ENCODE results near the gene SUCLA2. TPM values are rescaled to one million over a fixed set of nuclear protein-coding genes. Genes with fewer than 3 reads are reported as not detected.

The SUCLA2 gene
- polyA plus RNA-seq, 3 donors, result 15.0 to 37.2 (median 34.3) TPM

DNA sequence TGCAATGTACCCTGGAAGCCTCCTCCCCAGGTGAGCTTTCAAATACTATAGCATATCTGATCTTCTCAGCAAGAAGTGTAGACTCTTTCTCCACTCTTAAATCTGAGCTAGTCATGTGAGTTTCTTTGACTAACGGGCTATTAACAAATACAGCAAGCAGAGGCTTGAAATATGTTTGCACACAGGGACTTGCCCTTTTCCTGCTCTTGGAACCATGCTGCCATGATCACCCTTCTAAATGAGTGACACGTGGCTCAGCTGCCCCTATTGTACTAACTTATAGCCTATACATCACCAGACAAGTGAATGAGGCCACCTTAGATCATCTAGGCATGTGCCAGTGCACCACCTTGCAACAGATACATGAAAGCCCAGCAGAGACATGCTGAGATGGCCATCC lies 13.3 kb upstream of the SUCLA2 start:
- peaks cover 0 to 5% of the 10 kb centered on the region in 2 donors for H3K9me3 ChIP-seq (replicated peaks in 1 of 2; ENCODE audit: control insufficient read depth in 1 of 2, insufficient read depth in 1 of 2, low read length in 2 of 2)
- no peak overlapping the region for H3K27ac ChIP-seq (ENCODE audit: low read depth in 1 of 2, low read length in 2 of 2)
- H3K27me3 ChIP-seq (ENCODE audit: control insufficient read depth in 2 of 2, insufficient read depth in 2 of 2, low read length in 2 of 2), result no peaks in the 10 kb centered on the region
- Mint-ChIP-seq H3K27me3 (ENCODE audit: low read depth in 3 of 3) (no peaks in the 10 kb centered on the region), H3K27ac (no peak overlapping the region), H3K9me3 (peaks cover 4 to 17% (median 13%) of the 10 kb centered on the region in 7 donors), H3K4me1 (peaks cover 3% of the 10 kb centered on the region), H3K4me3 (no peak overlapping the region), H3K36me3 (peaks cover 21 to 23% of the 10 kb centered on the region in 2 donors)
- no peak for DNase-seq
- H2AFZ ChIP-seq (ENCODE audit: insufficient read depth, low read depth, low read length, poor library complexity, severe bottlenecking), result no peak overlapping the region
- peaks cover 0 to 10% of the 10 kb centered on the region in 2 donors for H3K36me3 ChIP-seq (replicated peaks in 1 of 2; ENCODE audit: control insufficient read depth in 1 of 2, insufficient read depth in 2 of 2, low read length in 2 of 2)
- no peak overlapping the region for H3K4me2 ChIP-seq (replicated peaks; ENCODE audit: extremely low read depth, low read length, poor library complexity, severe bottlenecking)
- no peaks in the 10 kb centered on the region for H4K20me1 ChIP-seq (ENCODE audit: insufficient read depth, low read length)
- WGBS (ENCODE audit: insufficient coverage), result 100% methylated on average over 2 of the region's 2 CpGs
- no peak overlapping the region for H3K4me3 ChIP-seq (replicated peaks in 1 of 3; ENCODE audit: low read depth in 2 of 3, low read length in 3 of 3)
- intact Hi-C loops (cut with micrococcal nuclease), result no loop called here
- no peaks in the 10 kb centered on the region for H3K79me2 ChIP-seq (ENCODE audit: insufficient read depth, low read length)
- peaks cover 2 to 4% of the 10 kb centered on the region in 2 donors for H3K4me1 ChIP-seq (ENCODE audit: control insufficient read depth in 1 of 2, insufficient read depth in 2 of 2, low read length in 2 of 2)
- no peak overlapping the region for H3K9ac ChIP-seq (ENCODE audit: insufficient read depth, low read length, poor library complexity, severe bottlenecking)
- TF ChIP-seq, protein P1, sequence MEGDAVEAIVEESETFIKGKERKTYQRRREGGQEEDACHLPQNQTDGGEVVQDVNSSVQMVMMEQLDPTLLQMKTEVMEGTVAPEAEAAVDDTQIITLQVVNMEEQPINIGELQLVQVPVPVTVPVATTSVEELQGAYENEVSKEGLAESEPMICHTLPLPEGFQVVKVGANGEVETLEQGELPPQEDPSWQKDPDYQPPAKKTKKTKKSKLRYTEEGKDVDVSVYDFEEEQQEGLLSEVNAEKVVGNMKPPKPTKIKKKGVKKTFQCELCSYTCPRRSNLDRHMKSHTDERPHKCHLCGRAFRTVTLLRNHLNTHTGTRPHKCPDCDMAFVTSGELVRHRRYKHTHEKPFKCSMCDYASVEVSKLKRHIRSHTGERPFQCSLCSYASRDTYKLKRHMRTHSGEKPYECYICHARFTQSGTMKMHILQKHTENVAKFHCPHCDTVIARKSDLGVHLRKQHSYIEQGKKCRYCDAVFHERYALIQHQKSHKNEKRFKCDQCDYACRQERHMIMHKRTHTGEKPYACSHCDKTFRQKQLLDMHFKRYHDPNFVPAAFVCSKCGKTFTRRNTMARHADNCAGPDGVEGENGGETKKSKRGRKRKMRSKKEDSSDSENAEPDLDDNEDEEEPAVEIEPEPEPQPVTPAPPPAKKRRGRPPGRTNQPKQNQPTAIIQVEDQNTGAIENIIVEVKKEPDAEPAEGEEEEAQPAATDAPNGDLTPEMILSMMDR (IDR thresholded peaks at IDR 0.05), result no peak

GRCh38 chr13:48012668-48013067 lies 11.6 kb upstream of the SUCLA2 start:
- peaks cover 2 to 17% (median 12%) of the 10 kb centered on the region in 7 donors for H3K9me3 Mint-ChIP-seq

More at GRCh38 chr13:48012668-48013067, 11.6 kb upstream of the SUCLA2 start:
- H3K4me1 Mint-ChIP-seq, result peaks cover 10% of the 10 kb centered on the region
- H3K36me3 Mint-ChIP-seq, result peaks cover 22 to 28% of the 10 kb centered on the region in 2 donors
- Histone ChIP-seq H3K79me2 (ENCODE audit: insufficient read depth, low read length) (no peaks in the 10 kb centered on the region), H3K4me2 (replicated peaks; ENCODE audit: extremely low read depth, low read length, poor library complexity, severe bottlenecking) (no peak overlapping the region), H3K27ac (ENCODE audit: low read depth in 1 of 2, low read length in 2 of 2) (no peak overlapping the region), H3K27me3 (ENCODE audit: control insufficient read depth in 2 of 2, insufficient read depth in 2 of 2, low read length in 2 of 2) (no peaks in the 10 kb centered on the region), H3K4me1 (ENCODE audit: control insufficient read depth in 1 of 2, insufficient read depth in 2 of 2, low read length in 2 of 2) (peaks cover 6 to 8% of the 10 kb centered on the region in 2 donors), H3K9ac (ENCODE audit: insufficient read depth, low read length, poor library complexity, severe bottlenecking) (no peak overlapping the region), H2AFZ (ENCODE audit: insufficient read depth, low read depth, low read length, poor library complexity, severe bottlenecking) (no peak overlapping the region), H3K4me3 (replicated peaks in 1 of 3; ENCODE audit: low read depth in 2 of 3, low read length in 3 of 3) (no peak overlapping the region), H3K9me3 (replicated peaks in 1 of 2; ENCODE audit: control insufficient read depth in 1 of 2, insufficient read depth in 1 of 2, low read length in 2 of 2) (peaks cover 0 to 5% of the 10 kb centered on the region in 2 donors), H4K20me1 (ENCODE audit: insufficient read depth, low read length) (no peaks in the 10 kb centered on the region), H3K36me3 (replicated peaks in 1 of 2; ENCODE audit: control insufficient read depth in 1 of 2, insufficient read depth in 2 of 2, low read length in 2 of 2) (peaks cover 0 to 10% of the 10 kb centered on the region in 2 donors)
- no peak overlapping the region for H3K4me3 Mint-ChIP-seq
- DNase-seq, result no peak
- intact Hi-C loops (cut with micrococcal nuclease), result no loop called here
- no peaks in the 10 kb centered on the region for H3K27me3 Mint-ChIP-seq (ENCODE audit: low read depth in 3 of 3)
- H3K27ac Mint-ChIP-seq, result no peak overlapping the region
- TF ChIP-seq, protein P1 (IDR thresholded peaks at IDR 0.05), result no peak
- WGBS (ENCODE audit: insufficient coverage), result no CpG with 5 or more reads among the region's 1 CpG
